Chondrocyte (in vitro differentiated cells): Measurements from ENCODE around the gene NUFIP2. TPM values are rescaled to one million over a fixed set of nuclear protein-coding genes. Genes with fewer than 3 reads are reported as not detected.

Source experiments
- DNase-seq: peaks from one replicate; pipeline ENCODE4 v3.0.0; 2021; ENCODE audit warnings: mixed read lengths, low spot score
- H3K27ac Mint-ChIP-seq: one replicate; pipeline ENCODE4 v1.8.0; 2021; ENCODE audit warnings: mild to moderate bottlenecking, moderate library complexity, mixed read lengths; ENCODE audit not compliant: unreplicated experiment
- H3K27me3 Mint-ChIP-seq: 2 replicates; pipeline ENCODE4 v1.8.0; 2021; ENCODE audit warnings: low read depth, mixed read lengths
- H3K36me3 Mint-ChIP-seq: 2 replicates; pipeline ENCODE4 v1.8.0; 2021; ENCODE audit warnings: low read depth, mixed read lengths
- H3K4me1 Mint-ChIP-seq: 2 replicates; pipeline ENCODE4 v1.8.0; 2021; ENCODE audit warnings: low read depth, mild to moderate bottlenecking, mixed read lengths
- H3K4me3 Mint-ChIP-seq: one replicate; pipeline ENCODE4 v1.8.0; 2021; ENCODE audit warnings: mild to moderate bottlenecking, moderate library complexity, mixed read lengths; ENCODE audit not compliant: unreplicated experiment
- H3K9me3 Mint-ChIP-seq: 2 replicates; pipeline ENCODE4 v1.8.0; 2021; ENCODE audit warnings: low read depth, mixed read lengths
- CTCF ChIP-seq: fragments of 200-600 bp; sonication (generic); IDR thresholded peaks from 2 replicates; pipeline ENCODE4 v1.5.0; 2021; ENCODE audit warnings: antibody characterized with exemption, mild to moderate bottlenecking, moderate library complexity
- total RNA-seq: library from RNA; stranded (reverse); gene quantifications from 3 replicates; pipeline ENCODE4 v1.2.1, GENCODE V29; 2021

NUFIP2 gene
- total RNA-seq, 1 donor from 2014 or later: 50.3 TPM

- Mint-ChIP-seq H3K4me1 (peaks cover 7% of the 10 kb centered on the region), H3K36me3 (no peaks in the 10 kb centered on the region), H3K27me3 (no peaks in the 10 kb centered on the region), H3K4me3 (no peak overlapping the region), H3K27ac (no peak overlapping the region), H3K9me3 (no peaks in the 10 kb centered on the region)
- no peak for DNase-seq
- TF ChIP-seq CTCF: no peak
Measured at GRCh38 chr17:29248845-29249244, 45.1 kb downstream of the NUFIP2 start.

GRCh38 chr17:29247219-29247618 lies 46.7 kb downstream of the NUFIP2 start:
- Mint-ChIP-seq H3K36me3 (no peaks in the 10 kb centered on the region), H3K27ac (no peak overlapping the region), H3K4me1 (peaks cover 11% of the 10 kb centered on the region), H3K9me3 (no peaks in the 10 kb centered on the region), H3K4me3 (no peak overlapping the region), H3K27me3 (no peaks in the 10 kb centered on the region)
- no peak for TF ChIP-seq CTCF
- no peak for DNase-seq

GRCh38 chr17:29246628-29247027 lies 47.3 kb downstream of the NUFIP2 start, which contains the start of gene CRYBA1:
Gene CRYBA1, plus strand, starts transcription at chr17:29246859. Its CDS starts 5 bp downstream, at chr17:29246864.
- Mint-ChIP-seq H3K36me3 (no peaks in the 10 kb centered on the region), H3K27ac (no peak within 1 kb of the TSS), H3K4me1 (peaks cover 7% of the 10 kb centered on the region), H3K4me3 (no peak within 1 kb of the TSS), H3K27me3 (no peaks in the 10 kb centered on the region), H3K9me3 (no peaks in the 10 kb centered on the region)
- DNase-seq: no peak
- TF ChIP-seq CTCF: no peak

GRCh38 chr17:29245401-29245800 lies 48.5 kb downstream of the NUFIP2 start:
- DNase-seq: no peak
- peaks cover 19% of the 10 kb centered on the region for H3K4me1 Mint-ChIP-seq
- no peaks in the 10 kb centered on the region for H3K9me3 Mint-ChIP-seq
- TF ChIP-seq CTCF: no peak
- no peaks in the 10 kb centered on the region for H3K36me3 Mint-ChIP-seq
- no peaks in the 10 kb centered on the region for H3K27me3 Mint-ChIP-seq
- H3K4me3 Mint-ChIP-seq: no peak overlapping the region
- H3K27ac Mint-ChIP-seq: no peak overlapping the region

- Mint-ChIP-seq H3K9me3 (no peaks in the 10 kb centered on the region), H3K4me3 (no peak overlapping the region), H3K4me1 (peaks cover 22% of the 10 kb centered on the region), H3K27me3 (no peaks in the 10 kb centered on the region), H3K36me3 (no peaks in the 10 kb centered on the region), H3K27ac (peak overlapping the region; percentile 8)
- peak; percentile 72 for TF ChIP-seq CTCF
- DNase-seq: no peak
Measured at GRCh38 chr17:29243792-29244191, 50.2 kb downstream of the NUFIP2 start.
